ENCODE data around the gene PAQR3. TPM values are rescaled to one million over a fixed set of nuclear protein-coding genes. Genes with fewer than 3 reads are reported as not detected.

Gene PAQR3
- total RNA-seq, 4 donors from 2014 or later = 37.8 to 59.3 (median 42.8) TPM

GRCh38 chr4:78936989-78937388, 2.2 kb downstream of the PAQR3 start:
- Histone ChIP-seq H3K4me1 (peaks cover 13 to 48% (median 45%) of the 10 kb centered on the region in 4 donors), H3K4me3 (peak overlapping the region in 2 of 4 donors; percentile 72 to 92), H3K27me3 (no peaks in the 10 kb centered on the region), H3K27ac (replicated peaks in 1 of 4) (no peak overlapping the region), H3K9me3 (no peaks in the 10 kb centered on the region), H3K36me3 (peaks cover 0 to 17% (median 1%) of the 10 kb centered on the region in 4 donors)
- intact Hi-C loops (cut with DNase I) = no loop called here
- TF ChIP-seq POLR2A (IDR thresholded peaks at IDR 0.05; ENCODE audit: low read depth) (no peak), CTCF (IDR thresholded peaks at IDR 0.05) (no peak)
- no peak for DNase-seq (ENCODE audit: extremely low spot score)
- WGBS = 83% methylated on average over 4 of the region's 4 CpGs

GRCh38 chr4:78930016-78930629, 9.1 kb downstream of the PAQR3 start:
- 94% methylated on average over 6 of the region's 6 CpGs for whole genome bisulfite sequencing
- intact Hi-C loops (cut with DNase I) = no loop called here

GRCh38 chr4:78928835-78929234, 10.4 kb downstream of the PAQR3 start:
- Histone ChIP-seq H3K9me3 (no peaks in the 10 kb centered on the region), H3K36me3 (peaks cover 17 to 85% (median 40%) of the 10 kb centered on the region in 4 donors), H3K4me3 (no peak overlapping the region), H3K27me3 (no peaks in the 10 kb centered on the region), H3K4me1 (no peaks in the 10 kb centered on the region), H3K27ac (replicated peaks in 1 of 4) (no peak overlapping the region)
- no peak for DNase-seq (ENCODE audit: extremely low spot score)
- intact Hi-C loops (cut with DNase I) = no loop called here
- no peak for TF ChIP-seq CTCF (IDR thresholded peaks at IDR 0.05)
- no peak for TF ChIP-seq EP300 (IDR thresholded peaks at IDR 0.05)
- no peak for TF ChIP-seq POLR2A (IDR thresholded peaks at IDR 0.05; ENCODE audit: low read depth)
- TF ChIP-seq POLR2AphosphoS5 (IDR thresholded peaks at IDR 0.05) = no peak
- WGBS = 96% methylated on average over 9 of the region's 9 CpGs

More at GRCh38 chr4:78930016-78930629, 9.1 kb downstream of the PAQR3 start:
- Histone ChIP-seq H3K4me3 (no peak overlapping the region), H3K36me3 (peaks cover 17 to 77% (median 34%) of the 10 kb centered on the region in 4 donors), H3K9me3 (no peaks in the 10 kb centered on the region), H3K4me1 (peaks cover 0 to 8% (median 5%) of the 10 kb centered on the region in 4 donors), H3K27ac (replicated peaks in 1 of 4) (no peak overlapping the region), H3K27me3 (no peaks in the 10 kb centered on the region)
- DNase-seq (ENCODE audit: extremely low spot score) = no peak
- no peak for TF ChIP-seq POLR2A (IDR thresholded peaks at IDR 0.05; ENCODE audit: low read depth)
- TF ChIP-seq POLR2AphosphoS5 (IDR thresholded peaks at IDR 0.05) = no peak
- TF ChIP-seq CTCF (IDR thresholded peaks at IDR 0.05) = no peak
- TF ChIP-seq EP300 (IDR thresholded peaks at IDR 0.05) = no peak

GRCh38 chr4:78926826-78927225, 12.4 kb downstream of the PAQR3 start:
- no peak for DNase-seq (ENCODE audit: extremely low spot score)
- Histone ChIP-seq H3K4me3 (no peak overlapping the region), H3K9me3 (no peaks in the 10 kb centered on the region), H3K36me3 (peaks cover 15 to 79% (median 50%) of the 10 kb centered on the region in 4 donors), H3K27ac (replicated peaks in 1 of 4) (no peak overlapping the region), H3K4me1 (no peaks in the 10 kb centered on the region), H3K27me3 (no peaks in the 10 kb centered on the region)
- WGBS = 87% methylated on average over 1 of the region's 1 CpG
- TF ChIP-seq EP300 (IDR thresholded peaks at IDR 0.05) (no peak), POLR2AphosphoS5 (IDR thresholded peaks at IDR 0.05) (no peak), CTCF (IDR thresholded peaks at IDR 0.05) (no peak), POLR2A (IDR thresholded peaks at IDR 0.05; ENCODE audit: low read depth) (no peak)
- intact Hi-C loops (cut with DNase I) = no loop called here
